HG02678 (cell line): ENCODE data around the gene STON1.
A peak's percentile ranks its signal among the peaks of the same experiment; 100 is the strongest.
"Not testable (repeated sequence)": the region's sequence is repeated elsewhere in the genome, so short reads cannot be mapped to it uniquely, and the experiment has no call there.

Experiments
- ATAC-seq: cut with Tn5 transposase; IDR thresholded peaks from one replicate; pipeline ENCODE4 v1.9.1; 2021; ENCODE audit warnings: mild to moderate bottlenecking, moderate library complexity; ENCODE audit not compliant: unreplicated experiment

STON1 gene

GRCh38 chr2:48530033-48530811 is at the start of gene STON1:
Gene STON1, plus strand, starts transcription at chr2:48530154. Its CDS starts 50,480 bp downstream, at chr2:48580634.
- ATAC-seq, result peak; percentile 49

GRCh38 chr2:48480526-48480925 is 49.4 kb upstream of the STON1 start:
- no peak for ATAC-seq

GRCh38 chr2:48482313-48482712 is 47.6 kb upstream of the STON1 start:
- no peak for ATAC-seq

GRCh38 chr2:48482769-48483168 is 47.2 kb upstream of the STON1 start:
- ATAC-seq, result no peak

GRCh38 chr2:48483506-48483905 is 46.4 kb upstream of the STON1 start:
- no peak for ATAC-seq

GRCh38 chr2:48483916-48484315 is 46.0 kb upstream of the STON1 start:
- no peak for ATAC-seq

- ATAC-seq, result no peak
These were observed 41.4 kb upstream of the STON1 start for GRCh38 chr2:48488545-48488944.

GRCh38 chr2:48496849-48497248 is 33.1 kb upstream of the STON1 start:
- no peak for ATAC-seq

- no peak for ATAC-seq
These were observed 25.2 kb upstream of the STON1 start for GRCh38 chr2:48504647-48505327.

- no peak for ATAC-seq
These were observed 22.8 kb upstream of the STON1 start for GRCh38 chr2:48507111-48507510.

GRCh38 chr2:48508461-48509124 is 21.4 kb upstream of the STON1 start:
- ATAC-seq, result no peak

- no peak for ATAC-seq
These were observed 19.6 kb upstream of the STON1 start for GRCh38 chr2:48510329-48510728.

GRCh38 chr2:48511849-48512470 is 18.0 kb upstream of the STON1 start:
- no peak for ATAC-seq

GRCh38 chr2:48512571-48512970 is 17.4 kb upstream of the STON1 start:
- no peak for ATAC-seq

- no peak for ATAC-seq
These were observed 15.5 kb upstream of the STON1 start for GRCh38 chr2:48514348-48515003.

- ATAC-seq, result no peak
These were observed 14.4 kb upstream of the STON1 start for GRCh38 chr2:48515513-48515985.

GRCh38 chr2:48519593-48519992 is 10.4 kb upstream of the STON1 start:
- ATAC-seq, result no peak

GRCh38 chr2:48524756-48525155 is 5.2 kb upstream of the STON1 start:
- not testable (repeated sequence) for ATAC-seq

GRCh38 chr2:48525269-48525943 is 4.5 kb upstream of the STON1 start:
- no peak for ATAC-seq

GRCh38 chr2:48527226-48527885 is 2.6 kb upstream of the STON1 start:
- ATAC-seq, result no peak
